Measurements from ENCODE around the gene TPCN2. TPM values are rescaled to one million over a fixed set of nuclear protein-coding genes. Genes with fewer than 3 reads are reported as not detected.

The TPCN2 gene
- total RNA-seq, 4 donors from 2014 or later: 12.2 to 30.7 (median 17.6) TPM

DNA sequence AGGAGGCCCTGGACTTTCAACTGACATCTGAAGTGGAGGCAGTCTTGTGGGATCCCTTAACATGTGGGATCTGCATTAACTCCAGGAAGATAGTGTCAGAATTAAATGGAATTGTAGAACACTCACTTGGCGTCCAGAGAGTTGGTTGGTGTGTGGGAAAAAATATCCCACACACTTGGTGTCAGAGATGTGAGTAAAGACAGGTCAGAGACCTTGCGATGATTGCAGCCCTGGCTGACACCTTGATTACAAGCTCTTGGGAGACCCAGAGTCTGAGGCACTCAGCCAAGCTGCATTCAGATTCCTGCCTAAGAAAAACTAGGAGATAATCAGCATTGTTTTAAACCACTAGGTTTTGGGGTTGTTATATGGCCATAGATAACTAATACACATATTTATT, 7.2 kb upstream of the TPCN2 start:
- TF ChIP-seq, protein P1, sequence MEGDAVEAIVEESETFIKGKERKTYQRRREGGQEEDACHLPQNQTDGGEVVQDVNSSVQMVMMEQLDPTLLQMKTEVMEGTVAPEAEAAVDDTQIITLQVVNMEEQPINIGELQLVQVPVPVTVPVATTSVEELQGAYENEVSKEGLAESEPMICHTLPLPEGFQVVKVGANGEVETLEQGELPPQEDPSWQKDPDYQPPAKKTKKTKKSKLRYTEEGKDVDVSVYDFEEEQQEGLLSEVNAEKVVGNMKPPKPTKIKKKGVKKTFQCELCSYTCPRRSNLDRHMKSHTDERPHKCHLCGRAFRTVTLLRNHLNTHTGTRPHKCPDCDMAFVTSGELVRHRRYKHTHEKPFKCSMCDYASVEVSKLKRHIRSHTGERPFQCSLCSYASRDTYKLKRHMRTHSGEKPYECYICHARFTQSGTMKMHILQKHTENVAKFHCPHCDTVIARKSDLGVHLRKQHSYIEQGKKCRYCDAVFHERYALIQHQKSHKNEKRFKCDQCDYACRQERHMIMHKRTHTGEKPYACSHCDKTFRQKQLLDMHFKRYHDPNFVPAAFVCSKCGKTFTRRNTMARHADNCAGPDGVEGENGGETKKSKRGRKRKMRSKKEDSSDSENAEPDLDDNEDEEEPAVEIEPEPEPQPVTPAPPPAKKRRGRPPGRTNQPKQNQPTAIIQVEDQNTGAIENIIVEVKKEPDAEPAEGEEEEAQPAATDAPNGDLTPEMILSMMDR (IDR thresholded peaks at IDR 0.05; ENCODE audit: low read depth): no peak

DNA sequence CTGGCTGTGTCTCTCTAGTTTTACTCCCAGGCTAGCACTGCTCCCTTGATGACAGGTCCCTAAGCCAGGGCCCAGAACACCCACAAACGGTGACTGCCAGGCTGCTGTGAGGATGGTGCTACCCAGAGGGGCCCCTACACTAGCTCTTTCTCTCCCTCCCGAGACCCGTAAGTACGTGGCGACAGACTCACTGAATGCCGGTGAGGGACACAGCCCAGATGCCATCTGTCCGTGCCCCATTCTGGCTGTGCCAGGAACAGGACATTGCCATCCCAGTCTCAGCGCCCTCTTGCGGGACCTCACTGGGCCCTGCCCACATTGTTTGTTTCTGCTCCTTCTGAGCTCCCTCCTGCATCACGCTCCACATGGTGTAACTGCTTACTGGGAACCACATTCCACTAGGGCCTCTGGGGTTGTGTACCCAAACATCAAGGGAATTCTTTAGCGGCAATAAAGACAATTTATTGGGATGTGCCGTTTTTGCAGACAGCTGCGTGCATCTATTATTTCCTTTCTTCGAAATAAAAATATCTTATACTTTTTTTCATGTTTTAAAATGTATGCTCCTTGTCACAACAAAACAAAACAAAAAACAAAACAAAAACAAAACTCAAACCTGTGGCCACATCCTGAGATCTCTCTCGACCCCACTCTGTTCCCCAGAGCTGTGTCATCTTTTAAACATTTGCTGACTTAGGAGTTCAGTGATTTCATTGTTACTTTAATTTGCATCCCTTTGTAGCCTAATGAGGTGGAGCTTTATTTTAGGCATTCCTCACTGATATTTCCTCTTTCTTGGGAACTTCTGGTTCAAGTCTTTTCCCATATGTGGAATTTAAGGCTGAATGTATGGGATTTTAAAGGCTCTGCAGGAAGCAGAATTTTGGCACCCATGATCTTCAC, 4.4 kb upstream of the TPCN2 start:
- TF ChIP-seq, protein P1 (IDR thresholded peaks at IDR 0.05; ENCODE audit: low read depth): no peak

DNA sequence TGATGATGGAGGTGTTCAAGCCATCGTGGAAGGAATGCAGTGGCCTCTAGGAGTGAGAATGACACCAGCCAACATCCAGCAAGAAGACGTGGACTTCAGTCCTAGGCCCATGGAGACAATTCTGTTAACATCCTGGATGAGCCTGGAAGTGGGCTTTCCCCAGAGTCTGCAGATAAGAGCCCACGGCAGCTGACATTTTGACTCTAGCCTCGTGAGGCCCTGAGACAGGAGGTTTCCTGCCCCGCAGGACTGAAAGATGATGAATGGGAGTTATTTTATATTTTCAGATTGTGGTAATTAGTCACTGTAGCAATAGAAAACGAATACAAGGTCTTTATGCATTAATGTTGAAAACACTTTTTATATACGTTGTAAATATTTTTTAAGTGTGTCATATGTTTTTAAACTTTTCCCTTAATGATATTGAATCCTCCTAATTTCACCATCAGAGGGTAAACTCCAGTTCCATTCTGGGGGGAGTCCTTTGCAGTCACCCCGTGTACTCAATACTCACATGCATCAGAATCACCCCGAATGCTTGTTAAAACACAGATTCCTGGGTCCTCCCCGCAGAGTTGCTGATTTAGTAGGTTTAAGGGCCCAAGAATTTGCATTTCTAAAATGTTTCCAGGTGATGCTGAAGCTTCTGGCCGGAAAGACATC, 570 bp upstream of the TPCN2 start:
- TF ChIP-seq, protein P1 (IDR thresholded peaks at IDR 0.05; ENCODE audit: low read depth): no peak

DNA sequence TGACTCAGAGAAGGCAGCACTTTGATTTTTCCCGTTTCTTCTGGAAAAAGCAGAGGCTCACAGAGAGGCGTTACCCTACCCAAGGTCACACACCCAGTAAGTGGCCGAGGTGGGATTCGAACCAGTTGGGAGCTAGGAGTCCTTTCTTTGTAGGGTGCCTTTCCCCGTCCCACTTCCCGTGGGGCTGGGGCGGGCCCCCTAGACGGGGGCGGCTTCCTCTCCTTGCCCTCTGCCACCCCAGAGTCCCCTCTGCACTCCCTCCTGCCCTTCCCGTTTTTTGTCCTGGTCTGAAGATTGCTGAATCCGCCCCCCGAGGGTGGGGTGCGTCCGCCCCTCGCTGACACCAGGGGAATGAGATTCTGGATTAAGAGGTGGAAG, 747 bp downstream of the TPCN2 start:
- TF ChIP-seq, protein P1 (IDR thresholded peaks at IDR 0.05; ENCODE audit: low read depth): no peak

DNA sequence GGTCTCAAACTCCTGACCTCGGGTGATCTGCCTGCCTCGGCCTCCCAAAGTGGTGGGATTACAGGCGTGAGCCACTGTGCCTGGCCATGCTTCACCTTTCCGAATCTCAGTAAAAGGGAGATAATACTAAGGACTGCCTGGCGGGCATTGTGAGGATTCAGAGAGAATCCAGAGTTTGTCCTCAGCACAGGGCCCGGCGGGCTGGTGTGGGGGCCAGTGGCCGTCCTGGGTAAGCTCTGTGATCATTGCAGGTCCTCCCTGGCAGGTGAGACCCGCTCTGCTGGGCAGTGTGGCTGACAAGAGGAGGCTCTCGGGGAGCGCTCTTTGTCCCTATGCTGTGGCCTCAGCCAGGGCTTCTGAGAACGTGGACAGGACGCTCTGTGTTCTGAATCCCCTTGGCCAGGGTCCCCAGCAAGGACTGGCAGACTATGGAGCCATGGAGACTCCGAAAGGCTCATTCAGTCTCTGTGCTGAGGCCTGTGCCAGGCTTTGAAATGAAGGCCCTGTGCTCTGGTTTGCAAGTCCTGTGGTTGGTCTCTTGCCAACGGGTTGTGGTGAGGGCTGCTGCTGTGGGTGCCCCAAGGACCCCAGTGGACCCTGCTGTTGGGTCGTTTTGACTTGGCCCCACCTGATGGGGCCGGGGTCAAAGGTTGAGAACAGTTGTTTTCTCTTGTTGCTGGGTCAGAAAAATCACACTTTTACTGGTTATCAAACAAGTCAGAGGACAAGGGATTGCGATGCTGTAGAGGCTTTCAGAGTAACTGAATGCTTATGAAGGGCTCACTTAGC, 2.1 kb downstream of the TPCN2 start:
- TF ChIP-seq, protein P1 (IDR thresholded peaks at IDR 0.05; ENCODE audit: low read depth): no peak

DNA sequence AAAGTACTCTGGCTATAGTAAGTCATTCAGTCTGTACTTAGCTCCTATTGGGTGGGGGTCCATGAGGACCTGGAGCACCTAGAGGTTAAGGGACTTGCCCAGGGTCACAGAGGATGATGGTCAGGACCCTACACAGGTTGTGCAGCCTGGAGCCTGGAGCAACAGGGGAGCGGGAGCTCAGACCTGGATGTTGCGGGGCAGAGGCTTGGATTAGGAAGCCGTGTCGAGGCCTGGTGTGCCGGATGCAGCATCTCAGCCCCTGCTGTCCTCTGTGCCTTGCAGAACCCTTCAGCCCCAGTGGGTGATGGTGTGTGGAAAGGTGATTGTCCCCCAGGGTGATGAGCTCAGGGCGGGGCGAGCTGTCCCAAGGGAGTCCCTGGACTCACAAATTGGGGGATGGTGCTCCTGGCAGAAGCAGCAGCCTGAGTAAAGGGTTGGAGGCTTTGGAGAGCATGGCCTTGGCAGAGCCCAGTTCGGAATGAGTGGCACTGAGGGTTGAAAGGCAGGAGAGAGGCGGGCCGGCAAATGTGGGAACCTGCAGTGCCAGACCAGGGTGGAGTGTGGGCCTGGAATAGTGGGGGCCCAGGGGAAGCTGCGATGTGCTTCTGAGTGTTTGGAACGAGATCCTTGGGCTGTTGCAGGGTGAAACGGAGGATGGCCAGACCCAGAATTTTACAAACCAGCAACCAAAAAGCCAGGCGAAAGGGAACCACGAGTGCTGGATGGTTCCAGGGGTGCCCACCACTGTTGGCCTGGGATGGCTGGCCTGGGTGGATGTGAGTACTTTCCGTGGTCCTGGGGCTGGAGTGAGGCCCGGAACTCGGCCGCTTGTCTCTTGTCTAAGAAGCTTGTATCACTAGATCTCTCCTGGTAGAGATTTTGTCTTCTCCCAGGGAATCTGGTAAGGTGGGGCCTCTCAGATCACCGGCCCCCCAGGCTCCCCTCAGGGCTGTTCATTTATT, 2.9 kb downstream of the TPCN2 start:
- TF ChIP-seq, protein P1 (IDR thresholded peaks at IDR 0.05; ENCODE audit: low read depth): no peak
